Liver (tissue), 3 donors: Measurements from ENCODE around the gene ZNF423.

ENCODE experiments used
- EGR1 ChIP-seq, 2 donors: IDR thresholded peaks; 2 replicates each; pipeline ENCODE4 v1.6.1; 2016 to 2018; ENCODE audit warnings: antibody characterized with exemption in 2 of 2, low read depth in 2 of 2
- FOXA1 ChIP-seq: IDR thresholded peaks from 2 replicates; pipeline ENCODE4 v1.6.1; 2016; ENCODE audit warnings: antibody characterized with exemption
- GABPA ChIP-seq, 2 donors: IDR thresholded peaks in 1 of 2; conservative IDR thresholded peaks in 1 of 2; 2 replicates each; pipeline ENCODE4 v1.6.1; 2016; ENCODE audit warnings: antibody characterized with exemption in 2 of 2, mild to moderate bottlenecking in 1 of 2, moderate library complexity in 1 of 2
- TAF1 ChIP-seq: conservative IDR thresholded peaks from 2 replicates; pipeline ENCODE4 v1.6.1; 2016; ENCODE audit warnings: antibody characterized with exemption, mild to moderate bottlenecking
- YY1 ChIP-seq: IDR thresholded peaks from 2 replicates; pipeline ENCODE4 v1.6.1; 2016; ENCODE audit warnings: antibody characterized with exemption, mild to moderate bottlenecking
- TF ChIP-seq, protein P1 (sequence below): fragments of 150-350 bp; IDR thresholded peaks from 2 replicates; pipeline ENCODE4 v1.5.1; 2017; ENCODE audit warnings: improper control_type of control experiment, low read depth, low read length; ENCODE audit not compliant: missing input control
- donor health status: healthy.
- donor health status: healthy.

DNA sequence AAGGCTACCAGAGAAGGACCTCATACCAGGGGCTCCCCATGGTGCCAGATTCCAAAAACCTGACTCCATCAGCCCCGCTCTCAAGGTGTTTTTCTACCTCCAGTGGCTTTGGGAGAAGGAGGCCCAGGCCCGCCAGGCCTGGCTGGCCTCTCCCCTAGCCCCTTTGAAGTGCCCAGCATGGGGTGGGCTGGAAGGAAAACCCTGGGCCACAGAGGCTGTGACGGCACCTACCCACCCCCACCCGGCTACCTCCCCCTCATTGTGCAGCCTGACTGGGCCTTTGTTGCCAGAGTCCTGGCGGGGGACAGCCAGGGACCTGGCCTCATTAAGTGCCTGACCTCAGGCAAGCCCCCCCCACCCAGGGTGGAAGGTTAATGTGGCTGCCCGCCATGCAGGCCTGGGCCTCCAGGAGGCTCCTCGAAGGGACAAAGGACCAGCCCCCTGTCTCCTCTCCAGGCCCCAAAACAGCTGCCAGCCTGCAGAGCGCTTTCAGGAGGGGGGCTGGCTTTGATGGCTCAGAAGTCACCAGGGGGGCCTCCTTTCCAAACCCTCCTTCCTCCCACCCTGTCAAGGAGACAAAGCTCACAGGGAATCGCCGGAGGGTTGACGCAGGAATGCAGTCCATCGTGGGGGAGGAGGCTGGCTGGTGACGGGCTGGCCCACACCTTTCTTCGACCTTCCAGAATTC, 159.4 kb downstream of the ZNF423 start:
- TF ChIP-seq GABPA (IDR thresholded peaks at IDR 0.05 in 1 of 2, conservative IDR thresholded peaks at IDR 0.05 in 1 of 2) (no peak), YY1 (no peak), FOXA1 (no peak), EGR1 (IDR thresholded peaks at IDR 0.05; ENCODE audit: low read depth in 2 of 2) (no peak), TAF1 (no peak)
- TF ChIP-seq, protein P1, sequence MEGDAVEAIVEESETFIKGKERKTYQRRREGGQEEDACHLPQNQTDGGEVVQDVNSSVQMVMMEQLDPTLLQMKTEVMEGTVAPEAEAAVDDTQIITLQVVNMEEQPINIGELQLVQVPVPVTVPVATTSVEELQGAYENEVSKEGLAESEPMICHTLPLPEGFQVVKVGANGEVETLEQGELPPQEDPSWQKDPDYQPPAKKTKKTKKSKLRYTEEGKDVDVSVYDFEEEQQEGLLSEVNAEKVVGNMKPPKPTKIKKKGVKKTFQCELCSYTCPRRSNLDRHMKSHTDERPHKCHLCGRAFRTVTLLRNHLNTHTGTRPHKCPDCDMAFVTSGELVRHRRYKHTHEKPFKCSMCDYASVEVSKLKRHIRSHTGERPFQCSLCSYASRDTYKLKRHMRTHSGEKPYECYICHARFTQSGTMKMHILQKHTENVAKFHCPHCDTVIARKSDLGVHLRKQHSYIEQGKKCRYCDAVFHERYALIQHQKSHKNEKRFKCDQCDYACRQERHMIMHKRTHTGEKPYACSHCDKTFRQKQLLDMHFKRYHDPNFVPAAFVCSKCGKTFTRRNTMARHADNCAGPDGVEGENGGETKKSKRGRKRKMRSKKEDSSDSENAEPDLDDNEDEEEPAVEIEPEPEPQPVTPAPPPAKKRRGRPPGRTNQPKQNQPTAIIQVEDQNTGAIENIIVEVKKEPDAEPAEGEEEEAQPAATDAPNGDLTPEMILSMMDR: no peak
